ENCODE data around the gene NDUFA12. TPM values are rescaled to one million over a fixed set of nuclear protein-coding genes. Genes with fewer than 3 reads are reported as not detected.

The NDUFA12 gene
- total RNA-seq, 1 experiment from 2014 or later, result 157 TPM

DNA sequence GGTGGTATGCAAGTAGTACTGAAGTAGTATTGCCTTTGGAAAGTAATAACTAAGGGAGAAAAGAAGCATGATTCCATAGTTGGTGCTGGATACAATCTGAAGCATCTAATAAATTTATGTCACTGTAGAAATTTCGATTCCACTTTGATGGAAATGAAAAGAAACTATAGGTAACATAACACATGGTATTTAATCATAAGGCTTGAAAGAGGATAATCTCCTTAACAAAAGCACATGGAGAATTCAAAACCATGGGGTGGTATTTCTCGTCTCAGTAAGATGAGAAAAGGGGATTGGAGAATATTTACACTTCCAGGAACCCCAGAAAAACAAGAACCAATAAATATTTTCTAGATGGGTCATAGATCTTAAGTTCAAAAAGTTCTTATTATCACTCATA is 72.7 kb downstream of the NDUFA12 start:
- DNase-seq (ENCODE audit: low spot score), result no peak
- no TSS peak for BruUV-seq (replicated peaks)
- H3K36me3 ChIP-seq (ENCODE audit: insufficient read depth, low read length, poor library complexity, severe bottlenecking), result no peaks in the 10 kb centered on the region
- no peak for TF ChIP-seq EZH2 (IDR thresholded peaks at IDR 0.05; ENCODE audit: borderline replicate concordance, low read depth, low read length, poor library complexity, severe bottlenecking)
- TF ChIP-seq, protein P1, sequence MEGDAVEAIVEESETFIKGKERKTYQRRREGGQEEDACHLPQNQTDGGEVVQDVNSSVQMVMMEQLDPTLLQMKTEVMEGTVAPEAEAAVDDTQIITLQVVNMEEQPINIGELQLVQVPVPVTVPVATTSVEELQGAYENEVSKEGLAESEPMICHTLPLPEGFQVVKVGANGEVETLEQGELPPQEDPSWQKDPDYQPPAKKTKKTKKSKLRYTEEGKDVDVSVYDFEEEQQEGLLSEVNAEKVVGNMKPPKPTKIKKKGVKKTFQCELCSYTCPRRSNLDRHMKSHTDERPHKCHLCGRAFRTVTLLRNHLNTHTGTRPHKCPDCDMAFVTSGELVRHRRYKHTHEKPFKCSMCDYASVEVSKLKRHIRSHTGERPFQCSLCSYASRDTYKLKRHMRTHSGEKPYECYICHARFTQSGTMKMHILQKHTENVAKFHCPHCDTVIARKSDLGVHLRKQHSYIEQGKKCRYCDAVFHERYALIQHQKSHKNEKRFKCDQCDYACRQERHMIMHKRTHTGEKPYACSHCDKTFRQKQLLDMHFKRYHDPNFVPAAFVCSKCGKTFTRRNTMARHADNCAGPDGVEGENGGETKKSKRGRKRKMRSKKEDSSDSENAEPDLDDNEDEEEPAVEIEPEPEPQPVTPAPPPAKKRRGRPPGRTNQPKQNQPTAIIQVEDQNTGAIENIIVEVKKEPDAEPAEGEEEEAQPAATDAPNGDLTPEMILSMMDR (conservative IDR thresholded peaks at IDR 0.05; ENCODE audit: low read depth, low read length), result no peak
- no peaks in the 10 kb centered on the region for H3K4me1 ChIP-seq (ENCODE audit: insufficient read depth, low read length, poor library complexity, severe bottlenecking)
- ChIA-PET POLR2A (ENCODE audit: low non-redundant PET) (no interaction called here), CTCF (no interaction called here)
- no peak overlapping the region for H3K27ac ChIP-seq (ENCODE audit: low read depth, low read length, poor library complexity, severe bottlenecking)
- intact Hi-C loops (cut with micrococcal nuclease; ENCODE audit: unreplicated experiment), result no loop called here
- no peaks in the 10 kb centered on the region for H3K27me3 ChIP-seq (replicated peaks; ENCODE audit: insufficient read depth, low read depth, low read length, poor library complexity)
- no peaks in the 10 kb centered on the region for H3K9me3 ChIP-seq (ENCODE audit: low read depth, low read length, poor library complexity, severe bottlenecking)
- H3K4me3 ChIP-seq (ENCODE audit: low read depth, low read length, poor library complexity, severe bottlenecking), result no peak overlapping the region

DNA sequence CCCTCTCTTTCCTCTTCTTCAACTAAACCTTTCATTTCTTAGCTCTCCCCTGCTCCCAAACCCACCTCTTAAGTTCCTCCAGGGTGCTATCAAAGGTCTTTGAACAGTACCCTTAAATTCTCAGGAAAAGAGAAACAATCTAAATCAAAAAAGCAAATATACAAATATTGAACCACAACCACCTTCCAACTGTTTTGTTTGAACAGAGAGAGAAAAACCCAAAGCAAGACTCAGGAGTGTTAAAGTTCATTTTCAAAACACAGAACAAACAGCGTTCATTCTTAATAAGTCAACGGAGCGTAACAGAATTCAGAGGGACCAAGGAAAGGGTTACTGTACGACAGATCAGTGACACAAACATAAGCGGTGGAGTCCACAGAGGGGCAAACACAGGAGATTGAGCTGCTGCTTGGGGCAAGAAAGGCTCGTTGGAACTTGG is 73.3 kb downstream of the NDUFA12 start:
- no peak for DNase-seq (ENCODE audit: low spot score)
- ChIA-PET POLR2A (ENCODE audit: low non-redundant PET) (no interaction called here), CTCF (no interaction called here)
- no TSS peak for BruUV-seq (replicated peaks)
- intact Hi-C loops (cut with micrococcal nuclease; ENCODE audit: unreplicated experiment), result no loop called here
- Histone ChIP-seq H3K27me3 (replicated peaks; ENCODE audit: insufficient read depth, low read depth, low read length, poor library complexity) (no peaks in the 10 kb centered on the region), H3K4me3 (ENCODE audit: low read depth, low read length, poor library complexity, severe bottlenecking) (no peak overlapping the region), H3K36me3 (ENCODE audit: insufficient read depth, low read length, poor library complexity, severe bottlenecking) (no peaks in the 10 kb centered on the region), H3K27ac (ENCODE audit: low read depth, low read length, poor library complexity, severe bottlenecking) (no peak overlapping the region), H3K9me3 (ENCODE audit: low read depth, low read length, poor library complexity, severe bottlenecking) (no peaks in the 10 kb centered on the region), H3K4me1 (ENCODE audit: insufficient read depth, low read length, poor library complexity, severe bottlenecking) (no peaks in the 10 kb centered on the region)
- no peak for TF ChIP-seq EZH2 (IDR thresholded peaks at IDR 0.05; ENCODE audit: borderline replicate concordance, low read depth, low read length, poor library complexity, severe bottlenecking)
- TF ChIP-seq, protein P1 (conservative IDR thresholded peaks at IDR 0.05; ENCODE audit: low read depth, low read length), result no peak

DNA sequence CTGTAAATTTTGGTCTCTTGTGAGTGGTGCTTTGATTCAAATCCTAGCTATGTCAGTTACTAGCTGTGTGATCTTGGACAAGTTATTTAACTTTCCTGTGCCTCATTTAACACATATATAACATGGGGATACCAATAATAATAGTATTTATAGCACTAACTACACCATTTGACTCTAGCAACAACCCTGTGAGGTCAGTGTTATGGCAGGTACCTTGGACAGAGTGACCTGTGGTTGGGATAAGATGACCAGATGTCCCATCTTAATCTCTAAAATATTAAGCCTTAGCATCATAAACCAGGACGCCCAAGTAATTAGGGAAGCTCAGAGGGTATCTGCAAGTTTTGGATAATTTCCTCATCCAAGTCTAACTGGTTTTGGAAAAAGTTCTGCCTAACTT is 73.7 kb downstream of the NDUFA12 start:
- Histone ChIP-seq H3K36me3 (ENCODE audit: insufficient read depth, low read length, poor library complexity, severe bottlenecking) (no peaks in the 10 kb centered on the region), H3K4me1 (ENCODE audit: insufficient read depth, low read length, poor library complexity, severe bottlenecking) (no peaks in the 10 kb centered on the region), H3K27ac (ENCODE audit: low read depth, low read length, poor library complexity, severe bottlenecking) (no peak overlapping the region), H3K4me3 (ENCODE audit: low read depth, low read length, poor library complexity, severe bottlenecking) (no peak overlapping the region), H3K9me3 (ENCODE audit: low read depth, low read length, poor library complexity, severe bottlenecking) (no peaks in the 10 kb centered on the region), H3K27me3 (replicated peaks; ENCODE audit: insufficient read depth, low read depth, low read length, poor library complexity) (no peaks in the 10 kb centered on the region)
- BruUV-seq (replicated peaks), result no TSS peak
- ChIA-PET POLR2A (ENCODE audit: low non-redundant PET) (no interaction called here), CTCF (no interaction called here)
- no peak for DNase-seq (ENCODE audit: low spot score)
- TF ChIP-seq, protein P1 (conservative IDR thresholded peaks at IDR 0.05; ENCODE audit: low read depth, low read length), result no peak
- no peak for TF ChIP-seq EZH2 (IDR thresholded peaks at IDR 0.05; ENCODE audit: borderline replicate concordance, low read depth, low read length, poor library complexity, severe bottlenecking)
- intact Hi-C loops (cut with micrococcal nuclease; ENCODE audit: unreplicated experiment), result no loop called here

All from A673 (cell line).